Epidermal melanocyte (primary cell): ENCODE measurements around the gene MARCHF10.

ENCODE experiments used
- DNase-seq: peaks from one replicate; pipeline ENCODE4 v3.0.0; 2011; ENCODE audit warnings: low spot score; ENCODE audit not compliant: insufficient read length

Gene MARCHF10

GRCh38 chr17:62680541-62681052 lies 127.5 kb downstream of the MARCHF10 start:
- DNase-seq: no peak

GRCh38 chr17:62679866-62680377 lies 128.2 kb downstream of the MARCHF10 start:
- DNase-seq: no peak

- no peak for DNase-seq
These were observed 129.7 kb downstream of the MARCHF10 start for GRCh38 chr17:62678214-62678919.

GRCh38 chr17:62676952-62677596 lies 131.0 kb downstream of the MARCHF10 start:
- no peak for DNase-seq

GRCh38 chr17:62676231-62676943 lies 131.7 kb downstream of the MARCHF10 start:
- no peak for DNase-seq

- DNase-seq: no peak
These were observed 132.4 kb downstream of the MARCHF10 start for GRCh38 chr17:62675701-62676100.

GRCh38 chr17:62675260-62675659 lies 132.9 kb downstream of the MARCHF10 start:
- no peak for DNase-seq

GRCh38 chr17:62674841-62675240 lies 133.3 kb downstream of the MARCHF10 start:
- no peak for DNase-seq

- DNase-seq: no peak
These were observed 133.8 kb downstream of the MARCHF10 start for GRCh38 chr17:62674363-62674739.

GRCh38 chr17:62673614-62674362 lies 134.3 kb downstream of the MARCHF10 start:
- no peak for DNase-seq

GRCh38 chr17:62672957-62673356 lies 135.2 kb downstream of the MARCHF10 start:
- no peak for DNase-seq

- no peak for DNase-seq
These were observed 136.6 kb downstream of the MARCHF10 start for GRCh38 chr17:62671553-62671952.

GRCh38 chr17:62670202-62670821 lies 137.8 kb downstream of the MARCHF10 start:
- DNase-seq: no peak

- no peak for DNase-seq
These were observed 139.9 kb downstream of the MARCHF10 start for GRCh38 chr17:62668091-62668804.

GRCh38 chr17:62666801-62667591 lies 141.1 kb downstream of the MARCHF10 start:
- no peak for DNase-seq

- no peak for DNase-seq
These were observed 141.9 kb downstream of the MARCHF10 start for GRCh38 chr17:62666061-62666800.

GRCh38 chr17:62665599-62665998 lies 142.5 kb downstream of the MARCHF10 start:
- DNase-seq: no peak

GRCh38 chr17:62664336-62665120 lies 143.6 kb downstream of the MARCHF10 start:
- DNase-seq: no peak
